ENCODE results near the gene LMBRD2. TPM values are rescaled to one million over a fixed set of nuclear protein-coding genes. Genes with fewer than 3 reads are reported as not detected.

LMBRD2 gene
- polyA plus RNA-seq, 3 donors: 2.1 to 6.4 (median 2.3) TPM

DNA sequence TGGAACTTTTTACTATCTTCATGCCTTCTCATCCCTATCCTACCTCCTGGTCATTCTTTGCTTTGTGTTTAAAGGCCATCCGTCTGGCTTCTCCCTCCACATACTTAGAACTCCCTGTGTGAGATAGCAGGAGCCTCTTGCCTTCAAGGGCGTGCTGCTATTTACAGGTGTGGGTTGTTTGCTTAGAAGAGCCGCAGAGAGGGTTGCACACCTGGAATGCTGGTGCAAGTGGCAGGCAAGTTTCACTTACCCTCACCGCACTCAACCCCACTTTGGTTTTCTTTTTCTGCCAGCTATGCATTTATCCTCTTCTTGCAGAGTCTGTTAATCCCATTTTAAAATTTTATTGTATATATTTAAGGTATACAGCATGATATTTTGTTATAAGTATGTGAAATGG, 12.8 kb upstream of the LMBRD2 start:
- Histone ChIP-seq H3K36me3 (replicated peaks in 1 of 2; ENCODE audit: control insufficient read depth in 1 of 2, insufficient read depth in 2 of 2, low read length in 2 of 2) (peaks cover 75 to 100% of the 10 kb centered on the region in 2 donors), H3K4me2 (replicated peaks; ENCODE audit: extremely low read depth, low read length, poor library complexity, severe bottlenecking) (no peak overlapping the region), H3K9me3 (replicated peaks in 1 of 2; ENCODE audit: control insufficient read depth in 1 of 2, insufficient read depth in 1 of 2, low read length in 2 of 2) (no peaks in the 10 kb centered on the region), H3K9ac (ENCODE audit: insufficient read depth, low read length, poor library complexity, severe bottlenecking) (no peak overlapping the region), H3K4me3 (replicated peaks in 1 of 3; ENCODE audit: low read depth in 2 of 3, low read length in 3 of 3) (no peak overlapping the region), H3K27me3 (ENCODE audit: control insufficient read depth in 2 of 2, insufficient read depth in 2 of 2, low read length in 2 of 2) (no peaks in the 10 kb centered on the region), H4K20me1 (ENCODE audit: insufficient read depth, low read length) (no peaks in the 10 kb centered on the region), H2AFZ (ENCODE audit: insufficient read depth, low read depth, low read length, poor library complexity, severe bottlenecking) (no peak overlapping the region), H3K4me1 (ENCODE audit: control insufficient read depth in 1 of 2, insufficient read depth in 2 of 2, low read length in 2 of 2) (no peaks in the 10 kb centered on the region), H3K79me2 (ENCODE audit: insufficient read depth, low read length) (peaks cover 50% of the 10 kb centered on the region), H3K27ac (ENCODE audit: low read depth in 1 of 2, low read length in 2 of 2) (no peak overlapping the region)
- WGBS (ENCODE audit: insufficient coverage): no CpG with 5 or more reads among the region's 4 CpGs
- TF ChIP-seq, protein P1, sequence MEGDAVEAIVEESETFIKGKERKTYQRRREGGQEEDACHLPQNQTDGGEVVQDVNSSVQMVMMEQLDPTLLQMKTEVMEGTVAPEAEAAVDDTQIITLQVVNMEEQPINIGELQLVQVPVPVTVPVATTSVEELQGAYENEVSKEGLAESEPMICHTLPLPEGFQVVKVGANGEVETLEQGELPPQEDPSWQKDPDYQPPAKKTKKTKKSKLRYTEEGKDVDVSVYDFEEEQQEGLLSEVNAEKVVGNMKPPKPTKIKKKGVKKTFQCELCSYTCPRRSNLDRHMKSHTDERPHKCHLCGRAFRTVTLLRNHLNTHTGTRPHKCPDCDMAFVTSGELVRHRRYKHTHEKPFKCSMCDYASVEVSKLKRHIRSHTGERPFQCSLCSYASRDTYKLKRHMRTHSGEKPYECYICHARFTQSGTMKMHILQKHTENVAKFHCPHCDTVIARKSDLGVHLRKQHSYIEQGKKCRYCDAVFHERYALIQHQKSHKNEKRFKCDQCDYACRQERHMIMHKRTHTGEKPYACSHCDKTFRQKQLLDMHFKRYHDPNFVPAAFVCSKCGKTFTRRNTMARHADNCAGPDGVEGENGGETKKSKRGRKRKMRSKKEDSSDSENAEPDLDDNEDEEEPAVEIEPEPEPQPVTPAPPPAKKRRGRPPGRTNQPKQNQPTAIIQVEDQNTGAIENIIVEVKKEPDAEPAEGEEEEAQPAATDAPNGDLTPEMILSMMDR (IDR thresholded peaks at IDR 0.05): no peak
- intact Hi-C loops (cut with micrococcal nuclease): no loop called here
- Mint-ChIP-seq H3K27ac (no peak overlapping the region), H3K36me3 (peaks cover 75 to 85% of the 10 kb centered on the region in 2 donors), H3K27me3 (ENCODE audit: low read depth in 3 of 3) (peaks cover 0 to 2% (median 0%) of the 10 kb centered on the region in 3 donors), H3K4me1 (no peaks in the 10 kb centered on the region), H3K4me3 (no peak overlapping the region), H3K9me3 (peaks cover 0 to 6% (median 0%) of the 10 kb centered on the region in 7 donors)
- no peak for DNase-seq

DNA sequence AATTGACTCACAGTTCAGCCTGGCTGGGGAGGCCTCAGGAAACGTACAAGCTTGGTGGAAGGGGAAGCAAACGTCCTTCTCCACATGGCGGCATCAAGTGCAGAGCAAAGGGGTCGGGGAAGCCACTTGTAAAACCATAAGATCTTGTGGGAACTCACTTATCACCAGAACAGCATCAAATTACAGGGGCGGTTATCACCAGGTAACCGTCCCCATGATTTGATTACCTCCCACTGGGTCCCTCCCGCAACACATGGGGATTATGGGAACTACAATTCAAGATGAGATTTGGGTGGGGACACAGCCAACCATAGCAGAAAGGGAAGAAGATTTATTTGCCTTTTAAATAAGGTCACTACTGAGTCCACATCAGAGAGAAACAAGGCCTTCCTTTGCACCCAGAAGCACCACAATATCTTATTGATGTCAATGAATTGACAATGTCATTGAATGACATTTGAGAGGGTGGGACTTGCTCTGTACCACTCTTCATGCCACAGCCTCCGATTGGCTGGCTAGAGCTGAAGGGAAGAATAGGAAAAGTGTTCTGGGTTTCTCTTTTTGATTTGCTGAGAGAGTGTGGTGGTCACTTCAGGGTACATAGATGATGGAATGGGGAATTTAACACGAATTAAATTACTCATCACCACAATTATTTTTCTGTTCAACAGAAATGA, 11.3 kb upstream of the LMBRD2 start:
- Histone ChIP-seq H3K4me3 (replicated peaks in 1 of 3; ENCODE audit: low read depth in 2 of 3, low read length in 3 of 3) (no peak overlapping the region), H2AFZ (ENCODE audit: insufficient read depth, low read depth, low read length, poor library complexity, severe bottlenecking) (no peak overlapping the region), H3K79me2 (ENCODE audit: insufficient read depth, low read length) (peaks cover 65% of the 10 kb centered on the region), H4K20me1 (ENCODE audit: insufficient read depth, low read length) (no peaks in the 10 kb centered on the region), H3K27ac (ENCODE audit: low read depth in 1 of 2, low read length in 2 of 2) (no peak overlapping the region), H3K27me3 (ENCODE audit: control insufficient read depth in 2 of 2, insufficient read depth in 2 of 2, low read length in 2 of 2) (no peaks in the 10 kb centered on the region), H3K9ac (ENCODE audit: insufficient read depth, low read length, poor library complexity, severe bottlenecking) (no peak overlapping the region), H3K9me3 (replicated peaks in 1 of 2; ENCODE audit: control insufficient read depth in 1 of 2, insufficient read depth in 1 of 2, low read length in 2 of 2) (no peaks in the 10 kb centered on the region), H3K4me2 (replicated peaks; ENCODE audit: extremely low read depth, low read length, poor library complexity, severe bottlenecking) (no peak overlapping the region), H3K36me3 (replicated peaks in 1 of 2; ENCODE audit: control insufficient read depth in 1 of 2, insufficient read depth in 2 of 2, low read length in 2 of 2) (peaks cover 69 to 96% of the 10 kb centered on the region in 2 donors), H3K4me1 (ENCODE audit: control insufficient read depth in 1 of 2, insufficient read depth in 2 of 2, low read length in 2 of 2) (peaks cover 2 to 4% of the 10 kb centered on the region in 2 donors)
- Mint-ChIP-seq H3K27ac (no peak overlapping the region), H3K4me1 (peaks cover 8% of the 10 kb centered on the region), H3K4me3 (no peak overlapping the region), H3K36me3 (peaks cover 74 to 84% of the 10 kb centered on the region in 2 donors), H3K27me3 (ENCODE audit: low read depth in 3 of 3) (peaks cover 0 to 2% (median 0%) of the 10 kb centered on the region in 3 donors), H3K9me3 (peaks cover 0 to 6% (median 0%) of the 10 kb centered on the region in 7 donors)
- intact Hi-C loops (cut with micrococcal nuclease): no loop called here
- no peak for DNase-seq
- 100% methylated on average over 2 of the region's 9 CpGs for WGBS (ENCODE audit: insufficient coverage)
- TF ChIP-seq, protein P1 (IDR thresholded peaks at IDR 0.05): no peak
